K562 (cell line): ENCODE measurements around the gene PLCL1. TPM values are rescaled to one million over a fixed set of nuclear protein-coding genes. Genes with fewer than 3 reads are reported as not detected.

Source experiments
- CEBPB ChIP-seq: fragments of 450-650 bp; IDR thresholded peaks from 2 replicates; pipeline ENCODE4 v1.6.1; 2016; ENCODE audit warnings: missing genetic modification characterization, missing compliant biosample characterization
- CEBPG ChIP-seq, 3 experiments: fragments of 200-800 bp in 1 of 3; sonication (Bioruptor generic) in 1 of 3; sonication (generic) in 1 of 3; formaldehyde crosslinking in 1 of 3; IDR thresholded peaks in 2 of 3; conservative IDR thresholded peaks in 1 of 3; 2 replicates each; pipeline versions ENCODE4 v1.6.1 to v1.8.0; 2016 to 2022; ENCODE audit warnings: missing compliant biosample characterization in 2 of 3, missing genetic modification characterization in 2 of 3, mild to moderate bottlenecking in 1 of 3, missing genetic modification reagents in 1 of 3
- ESRRA ChIP-seq: fragments of 450-650 bp; IDR thresholded peaks from 2 replicates; pipeline ENCODE4 v1.6.1; 2014; ENCODE audit warnings: low read depth, mild to moderate bottlenecking, moderate library complexity, borderline replicate concordance
- FOSL1 ChIP-seq: fragments of 200-800 bp; sonication (Bioruptor generic); conservative IDR thresholded peaks from 2 replicates; pipeline ENCODE4 v1.6.1; 2016; ENCODE audit warnings: missing genetic modification characterization, missing compliant biosample characterization
- HES1 ChIP-seq: fragments of 450-650 bp; IDR thresholded peaks from 2 replicates; pipeline ENCODE4 v1.6.1; 2016; ENCODE audit warnings: low read depth, mild to moderate bottlenecking, moderate library complexity
- HMBOX1 ChIP-seq: sonication (generic); IDR thresholded peaks from 2 replicates; pipeline ENCODE4 v1.6.1; 2016
- JUND ChIP-seq, 2 experiments: IDR thresholded peaks; 2 replicates in 1 of 2; 3 replicates in 1 of 2; pipeline ENCODE4 v1.6.1; 2011; ENCODE audit warnings: borderline replicate concordance in 2 of 2, low read depth in 2 of 2, low read length in 2 of 2, improper control_type of control experiment in 1 of 2, missing biosample characterization in 1 of 2, missing genetic modification characterization in 1 of 2, missing genetic modification reagents in 1 of 2
- LEF1 ChIP-seq: fragments of 450-650 bp; IDR thresholded peaks from 2 replicates; pipeline ENCODE4 v1.6.1; 2016; ENCODE audit warnings: mild to moderate bottlenecking
- MTA1 ChIP-seq: fragments of 450-650 bp; IDR thresholded peaks from 2 replicates; pipeline ENCODE4 v1.6.1; 2017; ENCODE audit warnings: borderline replicate concordance
- TEAD1 ChIP-seq, 2 experiments: fragments of 450-650 bp in 1 of 2; sonication (generic) in 1 of 2; formaldehyde crosslinking; IDR thresholded peaks; 2 replicates each; pipeline versions ENCODE4 v1.4.0 to v1.8.0; 2020 to 2022; ENCODE audit warnings: mild to moderate bottlenecking in 2 of 2, missing genetic modification reagents in 1 of 2
- polyA plus RNA-seq, 8 experiments: library from polyadenylated mRNA; depleted of rRNA in 4 of 8; stranded (reverse) in 5 of 8; unstranded in 3 of 8; fragments of >200 nt; fragmentation: Nextera tagmentation in 2 of 8; fragmentation: Illumina TruSeq in 1 of 8; extraction: Ambion mirVana in 2 of 8; extraction: Trizol in 1 of 8; gene quantifications; 2 replicates each; pipeline versions ENCODE4 v1.2.1 to v1.2.3, GENCODE V29; 2011 to 2014; ENCODE audit warnings: inconsistent platforms in 1 of 8, missing spikeins in 1 of 8
- total RNA-seq, 7 experiments: library from RNA; depleted of rRNA in 6 of 7; stranded (reverse); fragments of >200 nt in 6 of 7; fragmentation: Illumina TruSeq in 2 of 7; extraction: Trizol in 2 of 7; gene quantifications; 2 replicates each; pipeline versions ENCODE4 v1.2.1 to v1.2.3, GENCODE V29; 2011 to 2021; ENCODE audit warnings: low replicate concordance in 1 of 7
- TF ChIP-seq, protein P1 (sequence below): fragments of 450-650 bp; IDR thresholded peaks from 2 replicates; pipeline ENCODE4 v1.6.1; 2016
- TF ChIP-seq, protein P2 (sequence below), 2 experiments: fragments of 450-650 bp; IDR thresholded peaks; 2 replicates each; pipeline ENCODE4 v1.6.1; 2016; ENCODE audit warnings: mild to moderate bottlenecking in 2 of 2, borderline replicate concordance in 1 of 2, low read depth in 1 of 2, moderate library complexity in 1 of 2
- TF ChIP-seq, protein P3 (sequence below): IDR thresholded peaks from 2 replicates; pipeline ENCODE4 v1.6.1; 2014; ENCODE audit warnings: antibody characterized with exemption

PLCL1 gene
- total and polyA plus RNA-seq, 9 of the 15 experiments (the other 6 are each of a cell fraction or from before 2014, with no cell fraction given): 2.0 to 17.7 (median 8.6) TPM

- TF ChIP-seq HMBOX1 (peak; percentile 13; the same call in 1 of the 2 replicates), TEAD1 (CRISPR knock-in tag; IDR thresholded peaks at IDR 0.05) (no peak), FOSL1 (tag) (peak; percentile 70), LEF1 (0 out of 2 replicates have a peak, but pooled peaks have one; percentile 44), HES1 (peak; percentile 80), CEBPB (tag) (peak; percentile 89), ESRRA (peak; percentile 54; the same call in 1 of the 2 replicates), JUND (IDR thresholded peaks at IDR 0.05; ENCODE audit: borderline replicate concordance, low read depth, low read length) (no peak), JUND (tag; IDR thresholded peaks at IDR 0.05; ENCODE audit: borderline replicate concordance, low read depth, low read length) (no peak; the same call in 2 of the 3 replicates), MTA1 (0 out of 2 replicates have a peak, but pooled peaks have one; percentile 28), CEBPG (CRISPR knock-in tag; IDR thresholded peaks at IDR 0.05) (no peak), CEBPG (tag; conservative IDR thresholded peaks at IDR 0.05 in 1 of 2, IDR thresholded peaks at IDR 0.05 in 1 of 2) (peak; percentile 80 to 86)
- TF ChIP-seq, protein P1, sequence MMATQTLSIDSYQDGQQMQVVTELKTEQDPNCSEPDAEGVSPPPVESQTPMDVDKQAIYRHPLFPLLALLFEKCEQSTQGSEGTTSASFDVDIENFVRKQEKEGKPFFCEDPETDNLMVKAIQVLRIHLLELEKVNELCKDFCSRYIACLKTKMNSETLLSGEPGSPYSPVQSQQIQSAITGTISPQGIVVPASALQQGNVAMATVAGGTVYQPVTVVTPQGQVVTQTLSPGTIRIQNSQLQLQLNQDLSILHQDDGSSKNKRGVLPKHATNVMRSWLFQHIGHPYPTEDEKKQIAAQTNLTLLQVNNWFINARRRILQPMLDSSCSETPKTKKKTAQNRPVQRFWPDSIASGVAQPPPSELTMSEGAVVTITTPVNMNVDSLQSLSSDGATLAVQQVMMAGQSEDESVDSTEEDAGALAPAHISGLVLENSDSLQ: peak; percentile 59; the same call in 1 of the 2 replicates
- TF ChIP-seq, protein P2, sequence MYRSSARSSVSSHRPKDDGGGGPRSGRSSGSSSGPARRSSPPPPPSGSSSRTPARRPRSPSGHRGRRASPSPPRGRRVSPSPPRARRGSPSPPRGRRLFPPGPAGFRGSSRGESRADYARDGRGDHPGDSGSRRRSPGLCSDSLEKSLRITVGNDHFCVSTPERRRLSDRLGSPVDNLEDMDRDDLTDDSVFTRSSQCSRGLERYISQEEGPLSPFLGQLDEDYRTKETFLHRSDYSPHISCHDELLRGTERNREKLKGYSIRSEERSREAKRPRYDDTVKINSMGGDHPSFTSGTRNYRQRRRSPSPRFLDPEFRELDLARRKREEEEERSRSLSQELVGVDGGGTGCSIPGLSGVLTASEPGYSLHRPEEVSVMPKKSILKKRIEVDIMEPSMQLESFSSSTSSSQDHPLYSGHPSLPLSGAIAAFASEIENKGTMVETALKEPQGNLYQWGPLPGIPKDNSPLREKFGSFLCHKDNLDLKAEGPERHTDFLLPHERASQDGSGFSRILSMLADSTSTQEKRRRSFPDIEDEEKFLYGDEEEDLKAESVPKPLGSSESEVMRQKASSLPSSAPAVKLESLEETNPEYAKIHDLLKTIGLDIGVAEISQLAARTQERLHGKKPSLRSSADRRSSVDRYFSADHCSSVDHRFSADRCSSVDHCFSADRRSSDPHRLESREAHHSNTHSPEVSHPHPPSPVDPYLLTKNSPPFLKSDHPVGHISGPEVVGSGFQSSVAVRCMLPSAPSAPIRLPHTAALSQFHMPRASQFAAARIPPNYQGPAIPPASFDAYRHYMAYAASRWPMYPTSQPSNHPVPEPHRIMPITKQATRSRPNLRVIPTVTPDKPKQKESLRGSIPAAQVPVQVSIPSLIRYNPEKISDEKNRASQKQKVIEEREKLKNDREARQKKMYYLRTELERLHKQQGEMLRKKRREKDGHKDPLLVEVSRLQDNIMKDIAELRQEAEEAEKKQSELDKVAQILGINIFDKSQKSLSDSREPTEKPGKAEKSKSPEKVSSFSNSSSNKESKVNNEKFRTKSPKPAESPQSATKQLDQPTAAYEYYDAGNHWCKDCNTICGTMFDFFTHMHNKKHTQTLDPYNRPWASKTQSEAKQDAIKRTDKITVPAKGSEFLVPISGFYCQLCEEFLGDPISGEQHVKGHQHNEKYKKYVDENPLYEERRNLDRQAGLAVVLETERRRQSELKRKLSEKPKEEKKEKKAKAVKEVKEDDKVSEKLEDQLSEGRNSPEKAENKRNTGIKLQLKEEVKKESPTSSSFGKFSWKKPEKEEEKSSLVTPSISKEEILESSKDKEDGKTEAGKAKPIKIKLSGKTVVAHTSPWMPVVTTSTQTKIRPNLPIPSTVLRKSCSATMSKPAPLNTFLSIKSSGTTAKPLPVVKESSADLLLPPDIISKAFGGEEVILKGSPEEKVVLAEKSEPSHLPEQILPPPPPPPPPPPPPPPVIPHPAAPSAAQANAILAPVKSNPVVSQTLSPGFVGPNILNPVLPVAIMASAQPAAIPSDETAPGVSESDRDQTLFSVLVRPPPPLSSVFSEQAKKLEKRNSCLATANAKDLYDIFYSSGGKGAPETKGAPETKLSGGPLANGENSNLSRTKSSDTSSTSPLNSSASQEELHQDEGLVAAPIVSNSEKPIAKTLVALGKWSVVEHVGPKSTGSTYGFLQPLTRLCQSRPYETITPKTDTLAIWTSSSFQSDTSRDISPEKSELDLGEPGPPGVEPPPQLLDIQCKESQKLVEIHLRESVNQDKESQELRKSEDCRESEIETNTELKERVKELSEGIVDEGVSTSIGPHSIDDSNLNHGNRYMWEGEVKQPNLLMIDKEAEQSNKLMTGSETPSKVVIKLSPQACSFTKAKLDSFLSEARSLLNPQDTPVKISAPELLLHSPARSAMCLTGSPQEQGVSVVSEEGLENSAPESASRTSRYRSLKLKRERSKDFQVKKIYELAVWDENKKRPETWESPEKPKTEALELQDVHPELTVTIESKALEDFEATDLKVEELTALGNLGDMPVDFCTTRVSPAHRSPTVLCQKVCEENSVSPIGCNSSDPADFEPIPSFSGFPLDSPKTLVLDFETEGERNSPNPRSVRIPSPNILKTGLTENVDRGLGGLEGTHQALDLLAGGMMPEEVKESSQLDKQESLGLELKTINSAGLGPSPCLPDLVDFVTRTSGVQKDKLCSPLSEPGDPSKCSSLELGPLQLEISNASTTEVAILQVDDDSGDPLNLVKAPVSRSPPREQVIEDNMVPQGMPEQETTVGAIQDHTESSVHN (IDR thresholded peaks at IDR 0.05; ENCODE audit: borderline replicate concordance in 1 of 2, low read depth in 1 of 2): peak in 1 of 2 experiments; percentile 31; a peak in 1 of 4 replicates
- TF ChIP-seq, protein P3, sequence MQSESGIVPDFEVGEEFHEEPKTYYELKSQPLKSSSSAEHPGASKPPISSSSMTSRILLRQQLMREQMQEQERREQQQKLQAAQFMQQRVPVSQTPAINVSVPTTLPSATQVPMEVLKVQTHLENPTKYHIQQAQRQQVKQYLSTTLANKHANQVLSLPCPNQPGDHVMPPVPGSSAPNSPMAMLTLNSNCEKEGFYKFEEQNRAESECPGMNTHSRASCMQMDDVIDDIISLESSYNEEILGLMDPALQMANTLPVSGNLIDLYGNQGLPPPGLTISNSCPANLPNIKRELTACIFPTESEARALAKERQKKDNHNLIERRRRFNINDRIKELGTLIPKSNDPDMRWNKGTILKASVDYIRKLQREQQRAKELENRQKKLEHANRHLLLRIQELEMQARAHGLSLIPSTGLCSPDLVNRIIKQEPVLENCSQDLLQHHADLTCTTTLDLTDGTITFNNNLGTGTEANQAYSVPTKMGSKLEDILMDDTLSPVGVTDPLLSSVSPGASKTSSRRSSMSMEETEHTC: peak; percentile 30; the same call in 1 of the 2 replicates
Observed at GRCh38 chr2:197869501-197870111, 65.2 kb downstream of the PLCL1 start (continued).
